ENCODE results near the gene KRTAP10-5. TPM values are rescaled to one million over a fixed set of nuclear protein-coding genes. Genes with fewer than 3 reads are reported as not detected.

Gene KRTAP10-5
- polyA plus RNA-seq, 1 donor (not counting 4 experiments of a cell fraction or from before 2014, with no cell fraction given), result not detected

- H2AFZ ChIP-seq (ENCODE audit: control insufficient read depth, low read length), result no peak overlapping the region
- no peak overlapping the region for H3K4me3 ChIP-seq (ENCODE audit: control insufficient read depth in 2 of 3, extremely low read depth in 1 of 3, insufficient read depth in 2 of 3, low read depth in 1 of 3, low read length in 3 of 3)
- peaks cover 7% of the 10 kb centered on the region for H3K27me3 ChIP-seq (ENCODE audit: control insufficient read depth, extremely low read depth, insufficient read depth, low read length)
- no peaks in the 10 kb centered on the region for H3K9me3 ChIP-seq (ENCODE audit: control insufficient read depth, low read depth, low read length)
- no peaks in the 10 kb centered on the region for H3K79me2 ChIP-seq (ENCODE audit: control insufficient read depth, insufficient read depth, low read length)
- no peaks in the 10 kb centered on the region for H3K9me1 ChIP-seq (ENCODE audit: control insufficient read depth, extremely low read depth, insufficient read depth, low read length)
- H3K4me1 ChIP-seq (ENCODE audit: control insufficient read depth, extremely low read depth, insufficient read depth, low read length), result peaks cover 6% of the 10 kb centered on the region
- dilution Hi-C loops (cut with MboI; ENCODE audit: extremely low pct_ligation_motif_present, low sequenced_read_pairs), result no loop called here
- no peak overlapping the region for H3K27ac ChIP-seq (ENCODE audit: control insufficient read depth, insufficient read depth, low read length)
- H3K36me3 ChIP-seq (ENCODE audit: control insufficient read depth in 2 of 2, extremely low read depth in 1 of 2, insufficient read depth in 2 of 2, low read length in 2 of 2), result no peaks in the 10 kb centered on the region
- TF ChIP-seq CTCF (optimal IDR thresholded peaks at IDR 0.05 in 1 of 3, IDR thresholded peaks at IDR 0.05 in 1 of 3, conservative IDR thresholded peaks at IDR 0.05 in 1 of 3; ENCODE audit: extremely low read depth in 1 of 3, insufficient read depth in 2 of 3, low read length in 3 of 3) (no peak), EZH2 (IDR thresholded peaks at IDR 0.05; ENCODE audit: low read length) (no peak)
- no peak overlapping the region for H3K4me2 ChIP-seq (ENCODE audit: control insufficient read depth, extremely low read depth, insufficient read depth, low read depth, low read length)
- DNase-seq (ENCODE audit: low read depth, low spot score), result no peak
- no peak overlapping the region for H3K9ac ChIP-seq (ENCODE audit: control insufficient read depth, extremely low read depth, insufficient read depth, low read length)
- H4K20me1 ChIP-seq (ENCODE audit: control insufficient read depth, extremely low read depth, insufficient read depth, low read length), result no peaks in the 10 kb centered on the region
- FAIRE-seq, result no peak
These were observed 25.1 kb downstream of the KRTAP10-5 start for GRCh38 chr21:44555200-44555875.

- Histone ChIP-seq H3K4me2 (ENCODE audit: control insufficient read depth, extremely low read depth, insufficient read depth, low read depth, low read length) (no peak overlapping the region), H3K27me3 (ENCODE audit: control insufficient read depth, extremely low read depth, insufficient read depth, low read length) (peaks cover 4% of the 10 kb centered on the region), H3K79me2 (ENCODE audit: control insufficient read depth, insufficient read depth, low read length) (no peaks in the 10 kb centered on the region), H3K9me1 (ENCODE audit: control insufficient read depth, extremely low read depth, insufficient read depth, low read length) (no peaks in the 10 kb centered on the region), H3K9me3 (ENCODE audit: control insufficient read depth, low read depth, low read length) (no peaks in the 10 kb centered on the region), H4K20me1 (ENCODE audit: control insufficient read depth, extremely low read depth, insufficient read depth, low read length) (no peaks in the 10 kb centered on the region), H3K9ac (ENCODE audit: control insufficient read depth, extremely low read depth, insufficient read depth, low read length) (no peak overlapping the region), H3K4me3 (ENCODE audit: control insufficient read depth in 2 of 3, extremely low read depth in 1 of 3, insufficient read depth in 2 of 3, low read depth in 1 of 3, low read length in 3 of 3) (no peak overlapping the region), H3K4me1 (ENCODE audit: control insufficient read depth, extremely low read depth, insufficient read depth, low read length) (peaks cover 22% of the 10 kb centered on the region), H3K36me3 (ENCODE audit: control insufficient read depth in 2 of 2, extremely low read depth in 1 of 2, insufficient read depth in 2 of 2, low read length in 2 of 2) (no peaks in the 10 kb centered on the region), H2AFZ (ENCODE audit: control insufficient read depth, low read length) (no peak overlapping the region), H3K27ac (ENCODE audit: control insufficient read depth, insufficient read depth, low read length) (no peak overlapping the region)
- FAIRE-seq, result no peak
- DNase-seq (ENCODE audit: low read depth, low spot score), result no peak
- TF ChIP-seq CTCF (optimal IDR thresholded peaks at IDR 0.05 in 1 of 3, IDR thresholded peaks at IDR 0.05 in 1 of 3, conservative IDR thresholded peaks at IDR 0.05 in 1 of 3; ENCODE audit: extremely low read depth in 1 of 3, insufficient read depth in 2 of 3, low read length in 3 of 3) (no peak), EZH2 (IDR thresholded peaks at IDR 0.05; ENCODE audit: low read length) (no peak)
- dilution Hi-C loops (cut with MboI; ENCODE audit: extremely low pct_ligation_motif_present, low sequenced_read_pairs), result no loop called here
These were observed 27.7 kb downstream of the KRTAP10-5 start for GRCh38 chr21:44552681-44553080.
